GM12874 (cell line): ENCODE results near the gene RERE.

ENCODE experiments used
- TF ChIP-seq, protein P1 (sequence below): IDR thresholded peaks from 2 replicates; pipeline ENCODE4 v1.5.1; 2011; ENCODE audit warnings: low read depth, mild to moderate bottlenecking, control low read depth, low read length, moderate library complexity; ENCODE audit not compliant: insufficient read depth

The RERE gene

DNA sequence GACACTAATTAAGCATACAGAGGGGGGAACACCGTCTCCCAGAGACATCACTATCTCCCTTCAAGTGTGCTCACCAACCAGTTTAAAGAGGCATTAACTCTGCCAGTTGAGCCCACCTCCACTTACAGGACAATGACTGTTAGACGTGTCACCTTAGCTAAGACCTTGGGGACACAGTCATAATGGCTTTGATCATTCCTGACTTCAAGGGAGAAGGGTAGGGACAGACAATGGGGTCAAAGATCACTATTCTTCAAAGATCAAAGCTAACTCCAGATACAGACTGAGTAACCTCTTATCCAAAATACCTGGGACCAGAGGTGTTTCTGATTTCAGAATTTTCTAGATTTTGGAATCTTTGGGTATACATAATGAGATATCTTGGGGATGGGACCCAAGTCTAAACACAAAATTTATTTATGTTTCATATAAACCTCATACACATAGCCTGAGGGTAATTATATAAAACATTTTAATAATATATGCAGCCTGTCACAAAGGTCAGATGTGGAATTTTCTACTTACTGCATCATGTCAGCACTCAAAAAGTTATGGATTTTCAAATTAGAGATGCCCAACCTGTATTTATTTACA is 253.4 kb downstream of the RERE start:
- TF ChIP-seq, protein P1, sequence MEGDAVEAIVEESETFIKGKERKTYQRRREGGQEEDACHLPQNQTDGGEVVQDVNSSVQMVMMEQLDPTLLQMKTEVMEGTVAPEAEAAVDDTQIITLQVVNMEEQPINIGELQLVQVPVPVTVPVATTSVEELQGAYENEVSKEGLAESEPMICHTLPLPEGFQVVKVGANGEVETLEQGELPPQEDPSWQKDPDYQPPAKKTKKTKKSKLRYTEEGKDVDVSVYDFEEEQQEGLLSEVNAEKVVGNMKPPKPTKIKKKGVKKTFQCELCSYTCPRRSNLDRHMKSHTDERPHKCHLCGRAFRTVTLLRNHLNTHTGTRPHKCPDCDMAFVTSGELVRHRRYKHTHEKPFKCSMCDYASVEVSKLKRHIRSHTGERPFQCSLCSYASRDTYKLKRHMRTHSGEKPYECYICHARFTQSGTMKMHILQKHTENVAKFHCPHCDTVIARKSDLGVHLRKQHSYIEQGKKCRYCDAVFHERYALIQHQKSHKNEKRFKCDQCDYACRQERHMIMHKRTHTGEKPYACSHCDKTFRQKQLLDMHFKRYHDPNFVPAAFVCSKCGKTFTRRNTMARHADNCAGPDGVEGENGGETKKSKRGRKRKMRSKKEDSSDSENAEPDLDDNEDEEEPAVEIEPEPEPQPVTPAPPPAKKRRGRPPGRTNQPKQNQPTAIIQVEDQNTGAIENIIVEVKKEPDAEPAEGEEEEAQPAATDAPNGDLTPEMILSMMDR, result no peak

DNA sequence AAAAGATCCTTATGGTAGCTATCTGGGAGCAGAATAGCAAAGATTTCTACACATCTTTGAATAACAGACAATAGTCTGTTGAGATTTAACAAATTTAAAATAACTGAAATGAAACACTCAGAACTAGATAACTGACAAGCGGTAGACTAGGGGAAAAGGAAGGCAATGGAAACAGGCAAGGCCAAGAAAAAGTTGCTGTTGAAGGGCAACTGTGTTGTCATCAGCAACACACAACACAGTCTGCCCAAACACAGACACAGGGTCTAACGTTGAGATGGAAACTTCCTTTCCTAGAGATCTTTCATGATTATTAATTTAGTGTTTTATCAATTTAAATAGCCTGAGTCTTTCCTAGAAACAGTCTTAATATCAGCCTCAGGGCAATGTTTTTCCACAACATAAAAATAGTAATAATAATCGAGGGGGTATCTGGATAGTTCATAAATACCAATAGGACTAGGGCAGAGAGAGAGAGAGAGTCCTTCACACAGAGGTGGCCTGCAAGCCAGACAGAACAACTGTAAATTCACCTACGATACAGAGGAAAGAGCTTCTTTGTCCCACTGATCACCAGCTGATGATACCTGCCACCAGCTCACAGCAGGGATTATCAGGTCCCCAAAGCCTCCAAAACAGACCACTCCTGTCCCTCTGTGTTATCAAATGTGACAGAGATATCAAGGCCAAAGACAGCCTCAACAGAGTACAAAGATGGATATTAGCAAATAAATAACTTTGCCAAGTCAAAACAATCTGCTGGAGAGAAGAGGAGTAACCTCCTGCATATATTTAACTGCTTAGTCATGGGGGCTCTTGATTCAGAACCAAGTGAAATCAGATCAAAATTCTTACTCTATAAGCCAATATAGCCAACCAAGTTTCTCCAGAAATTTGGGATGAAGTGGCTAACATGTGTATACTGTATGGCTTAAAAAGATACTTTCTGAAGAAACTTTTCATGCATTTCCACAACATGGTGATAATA is 254.3 kb downstream of the RERE start:
- TF ChIP-seq, protein P1, result no peak

DNA sequence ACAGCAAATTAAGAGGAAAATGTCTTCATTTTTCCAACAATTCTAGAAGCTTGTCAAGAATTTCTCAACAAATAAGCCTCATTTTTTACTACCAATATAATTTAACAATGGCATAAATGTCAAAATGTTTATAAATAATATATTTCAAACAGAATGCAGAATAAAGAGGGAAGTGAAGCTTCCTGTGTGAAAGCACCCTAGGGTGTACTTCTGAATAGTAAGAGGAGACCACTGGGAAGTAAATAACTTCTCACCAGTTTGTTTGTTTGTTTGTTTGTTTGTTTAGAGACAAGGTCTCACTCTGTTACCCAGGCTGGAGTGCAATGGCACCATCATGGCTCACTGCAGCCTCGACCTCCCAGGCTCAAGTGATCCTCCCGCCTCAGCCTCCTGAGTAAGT is 255.2 kb downstream of the RERE start:
- TF ChIP-seq, protein P1, result no peak

DNA sequence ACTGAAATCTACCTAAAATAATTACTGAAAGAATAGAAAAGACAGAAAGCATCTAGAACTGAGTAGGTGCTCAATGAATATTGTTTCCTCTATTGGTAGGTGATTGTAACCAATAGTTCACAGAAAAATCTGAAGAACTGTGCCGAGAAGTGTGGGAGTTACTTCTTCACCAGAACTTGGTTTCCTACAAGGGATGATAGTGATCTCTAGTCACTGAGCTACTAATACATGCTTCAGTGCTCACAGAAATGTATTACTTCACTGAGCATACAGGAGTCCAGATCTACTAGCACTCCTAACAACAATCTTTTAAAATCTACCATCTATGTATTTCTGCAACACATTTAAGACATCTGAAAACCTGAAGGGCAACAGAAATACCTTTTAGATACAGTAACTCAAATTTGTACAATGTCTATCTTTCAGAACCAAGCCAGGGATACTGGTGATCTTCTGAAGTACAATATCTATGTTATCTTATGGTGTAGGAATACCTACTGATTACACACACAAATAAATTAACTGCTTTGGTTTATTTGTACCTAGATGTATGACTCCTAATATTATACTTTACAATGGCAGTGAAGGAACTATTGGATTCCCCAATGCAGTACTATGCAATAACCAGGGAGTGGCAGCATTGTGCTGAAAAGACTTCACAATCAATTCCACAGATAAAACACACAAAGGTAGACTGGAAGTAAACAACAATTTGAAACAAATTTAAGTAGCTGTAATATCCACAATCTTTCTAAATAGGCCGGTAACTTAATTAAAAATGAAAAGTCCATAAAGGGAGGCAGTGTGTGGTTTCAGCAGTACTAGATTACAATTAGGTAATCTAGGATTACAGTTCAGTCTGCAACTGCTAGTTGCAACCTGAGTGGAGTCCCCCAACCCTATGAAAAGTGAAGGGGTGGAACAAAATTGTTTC is 256.6 kb downstream of the RERE start:
- TF ChIP-seq, protein P1, result peak; percentile 72

DNA sequence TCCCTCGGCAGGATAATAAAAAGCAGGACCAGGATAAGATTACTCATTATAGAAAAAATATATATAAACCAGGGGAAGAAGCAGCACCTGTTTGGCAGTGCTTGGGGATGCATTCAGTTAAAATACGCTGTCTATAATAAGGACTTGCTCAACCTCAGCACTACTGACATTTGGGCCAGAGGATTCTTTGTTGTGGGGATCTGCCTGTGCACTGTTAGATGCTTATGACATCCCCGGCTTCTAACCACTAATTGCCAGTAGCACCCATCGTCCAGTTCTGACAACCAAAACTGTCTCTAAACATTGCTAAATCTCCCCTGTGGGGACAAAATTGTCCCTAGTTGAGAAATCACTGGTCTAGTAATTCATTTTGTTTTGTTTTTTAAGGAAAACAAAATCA is 257.4 kb downstream of the RERE start:
- TF ChIP-seq, protein P1, result no peak

DNA sequence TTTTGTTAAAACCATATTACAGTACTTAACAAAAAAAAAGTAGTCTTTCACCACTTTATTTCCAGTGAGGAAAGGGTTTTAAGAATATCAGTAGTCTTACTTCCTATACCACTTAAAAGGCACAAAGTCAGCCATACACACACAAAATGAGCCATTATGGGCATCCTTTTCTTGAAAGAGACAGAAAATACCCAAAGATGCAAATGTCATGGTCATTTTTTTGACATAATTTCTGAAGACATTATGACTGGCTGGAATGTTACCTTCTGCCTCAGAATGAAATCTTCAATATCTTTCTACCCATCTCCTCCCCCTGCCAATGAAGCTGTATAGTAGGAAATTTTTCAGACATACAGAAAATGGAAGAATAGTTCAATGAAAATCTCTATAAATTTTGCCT is 261.9 kb downstream of the RERE start:
- TF ChIP-seq, protein P1, result no peak
